Kidney epithelial cell (primary cell): ENCODE results near the gene DTHD1. TPM values are rescaled to one million over a fixed set of nuclear protein-coding genes. Genes with fewer than 3 reads are reported as not detected.

ENCODE experiments used
- DNase-seq: peaks from one replicate; pipeline ENCODE4 v3.0.0-alpha.2; 2010; ENCODE audit warnings: low read depth
- H3K27me3 ChIP-seq: 2 replicates; pipeline ENCODE4 v1.6.0; 2011; ENCODE audit warnings: low read length; ENCODE audit not compliant: control insufficient read depth, insufficient read depth
- H3K36me3 ChIP-seq: 2 replicates; pipeline ENCODE4 v1.5.1; 2011; ENCODE audit warnings: low read length; ENCODE audit not compliant: control insufficient read depth, insufficient read depth
- H3K4me3 ChIP-seq: 2 replicates; pipeline ENCODE4 v1.5.1; 2011; ENCODE audit warnings: low read depth, mild to moderate bottlenecking, control low read depth, low read length
- CTCF ChIP-seq: IDR thresholded peaks from 2 replicates; pipeline ENCODE4 v1.5.1; 2011; ENCODE audit warnings: mild to moderate bottlenecking, moderate library complexity, low read length, control low read depth, inconsistent platforms; ENCODE audit not compliant: insufficient read depth, poor library complexity, severe bottlenecking
- total RNA-seq: library from RNA; depleted of rRNA; stranded (reverse); fragments of >200 nt; gene quantifications from 2 replicates; pipeline ENCODE4 v1.2.3, GENCODE V29; 2015

DTHD1 gene
- total RNA-seq, 1 donor from 2014 or later = not detected

GRCh38 chr4:36325926-36326325, 44.5 kb downstream of the DTHD1 start:
- TF ChIP-seq CTCF = no peak
- DNase-seq = no peak
- H3K27me3 ChIP-seq = no peaks in the 10 kb centered on the region
- H3K36me3 ChIP-seq = no peaks in the 10 kb centered on the region
- H3K4me3 ChIP-seq = no peak overlapping the region

GRCh38 chr4:36326476-36327029, 45.1 kb downstream of the DTHD1 start:
- H3K36me3 ChIP-seq = no peaks in the 10 kb centered on the region
- no peak for TF ChIP-seq CTCF
- no peak overlapping the region for H3K4me3 ChIP-seq
- no peak for DNase-seq
- H3K27me3 ChIP-seq = no peaks in the 10 kb centered on the region

GRCh38 chr4:36327400-36327799, 46.0 kb downstream of the DTHD1 start:
- no peak for DNase-seq
- TF ChIP-seq CTCF = no peak
- Histone ChIP-seq H3K36me3 (no peaks in the 10 kb centered on the region), H3K4me3 (no peak overlapping the region), H3K27me3 (no peaks in the 10 kb centered on the region)

- DNase-seq = no peak
- Histone ChIP-seq H3K4me3 (no peak overlapping the region), H3K36me3 (no peaks in the 10 kb centered on the region), H3K27me3 (no peaks in the 10 kb centered on the region)
- TF ChIP-seq CTCF = no peak
Observed at GRCh38 chr4:36328130-36328529, 46.7 kb downstream of the DTHD1 start.

GRCh38 chr4:36329228-36329627, 47.8 kb downstream of the DTHD1 start:
- no peak for DNase-seq
- no peak overlapping the region for H3K4me3 ChIP-seq
- no peak for TF ChIP-seq CTCF
- H3K27me3 ChIP-seq = no peaks in the 10 kb centered on the region
- H3K36me3 ChIP-seq = no peaks in the 10 kb centered on the region

- Histone ChIP-seq H3K4me3 (no peak overlapping the region), H3K36me3 (no peaks in the 10 kb centered on the region), H3K27me3 (no peaks in the 10 kb centered on the region)
- DNase-seq = no peak
- no peak for TF ChIP-seq CTCF
Observed at GRCh38 chr4:36330796-36331195, 49.4 kb downstream of the DTHD1 start.
